HG03442 (cell line): ENCODE measurements around the gene IRAK1BP1.
A peak's percentile ranks its signal among the peaks of the same experiment; 100 is the strongest.
"Not testable (repeated sequence)": the region's sequence is repeated elsewhere in the genome, so short reads cannot be mapped to it uniquely, and the experiment has no call there.

Experiments used
- ATAC-seq: cut with Tn5 transposase; IDR thresholded peaks from one replicate; pipeline ENCODE4 v1.9.1; 2021; ENCODE audit warnings: mild to moderate bottlenecking, moderate library complexity; ENCODE audit not compliant: unreplicated experiment

Gene IRAK1BP1, protein sequence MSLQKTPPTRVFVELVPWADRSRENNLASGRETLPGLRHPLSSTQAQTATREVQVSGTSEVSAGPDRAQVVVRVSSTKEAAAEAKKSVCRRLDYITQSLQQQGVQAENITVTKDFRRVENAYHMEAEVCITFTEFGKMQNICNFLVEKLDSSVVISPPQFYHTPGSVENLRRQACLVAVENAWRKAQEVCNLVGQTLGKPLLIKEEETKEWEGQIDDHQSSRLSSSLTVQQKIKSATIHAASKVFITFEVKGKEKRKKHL

DNA sequence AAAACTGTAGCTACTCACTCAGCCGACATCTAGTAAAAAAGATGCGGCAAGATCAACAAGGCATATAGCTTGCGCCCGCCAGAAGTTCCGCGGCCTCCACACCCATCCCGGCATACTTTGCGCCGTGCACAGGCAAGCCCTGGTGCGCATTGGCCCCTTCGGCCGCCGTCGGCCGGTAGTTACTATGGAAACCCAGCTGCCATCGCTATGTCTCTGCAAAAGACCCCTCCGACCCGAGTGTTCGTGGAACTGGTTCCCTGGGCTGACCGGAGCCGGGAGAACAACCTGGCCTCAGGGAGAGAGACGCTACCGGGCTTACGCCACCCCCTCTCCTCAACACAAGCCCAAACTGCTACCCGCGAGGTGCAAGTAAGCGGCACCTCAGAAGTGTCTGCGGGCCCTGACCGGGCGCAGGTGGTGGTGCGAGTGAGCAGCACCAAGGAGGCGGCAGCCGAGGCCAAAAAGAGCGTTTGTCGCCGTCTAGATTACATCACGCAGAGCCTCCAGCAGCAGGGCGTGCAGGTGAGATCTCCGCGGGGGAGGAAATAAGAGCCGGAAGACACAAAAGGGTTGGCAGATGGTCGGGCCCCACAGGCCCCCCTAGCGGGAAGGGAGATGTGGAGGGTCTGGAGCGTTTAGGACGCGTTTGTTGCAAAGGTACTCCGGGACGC is at the start of gene IRAK1BP1:
Gene IRAK1BP1 (plus strand): TSS at position 182 of the 671 bp plus-strand sequence. CDS start 26 bp downstream, at position 208.
- peak; percentile 96 for ATAC-seq

DNA sequence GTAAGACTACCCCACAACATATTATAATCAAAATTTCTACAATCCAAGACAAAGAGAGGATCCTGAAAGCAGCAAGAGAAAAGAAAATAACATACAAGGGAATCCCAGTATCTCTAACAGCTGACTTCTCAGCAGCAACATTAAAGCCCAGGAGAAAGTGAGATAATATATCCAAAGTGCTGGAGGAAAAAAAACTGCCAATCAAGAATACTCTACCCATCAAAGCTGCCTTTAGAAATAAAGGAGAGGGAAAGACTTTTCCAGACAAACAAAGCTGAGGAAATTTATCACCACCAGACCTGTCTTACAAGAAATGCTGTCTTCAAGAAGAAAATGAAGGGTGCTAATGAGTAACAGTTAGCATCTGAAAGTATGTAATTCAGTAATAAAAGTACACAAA is 43.3 kb upstream of the IRAK1BP1 start:
- no peak for ATAC-seq

DNA sequence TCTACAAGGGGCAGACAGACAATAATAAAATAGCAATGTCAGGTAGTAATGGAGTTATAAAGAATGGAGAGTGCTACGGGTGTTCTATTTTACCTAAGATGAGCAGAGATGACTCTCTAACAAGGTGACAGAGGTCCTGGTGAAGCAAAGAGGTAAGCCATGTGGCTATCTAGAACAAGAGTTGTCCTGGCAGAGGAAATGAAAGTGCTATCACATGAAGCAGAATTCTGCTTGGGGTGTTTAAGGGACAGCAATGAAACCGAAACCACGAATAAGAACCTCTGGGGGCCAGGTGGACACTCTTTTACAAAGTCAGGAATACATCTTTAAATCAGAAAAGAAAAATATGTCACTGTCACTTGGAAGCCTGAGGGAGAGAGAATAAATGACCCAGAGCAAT is 37.9 kb upstream of the IRAK1BP1 start:
- ATAC-seq, result peak; percentile 52

DNA sequence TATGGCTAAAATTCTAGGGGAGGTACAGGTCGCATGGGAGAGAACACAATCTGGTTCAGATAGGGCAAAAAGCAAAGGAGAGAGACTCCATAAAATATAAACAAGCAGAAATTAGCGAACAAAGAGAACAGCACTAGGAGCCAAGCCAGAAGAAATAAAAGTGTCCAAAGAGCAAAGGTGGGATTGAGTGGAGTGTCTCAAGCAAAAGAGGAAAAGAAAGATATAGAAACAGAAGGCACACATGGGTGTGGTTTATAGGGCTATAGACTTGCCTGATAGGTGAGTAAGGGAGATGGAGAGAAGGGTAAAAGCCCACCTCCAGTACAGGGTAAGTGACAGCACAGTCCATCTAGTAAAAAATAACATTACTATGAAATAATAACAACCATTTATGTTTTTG is 36.5 kb upstream of the IRAK1BP1 start:
- ATAC-seq, result no peak

DNA sequence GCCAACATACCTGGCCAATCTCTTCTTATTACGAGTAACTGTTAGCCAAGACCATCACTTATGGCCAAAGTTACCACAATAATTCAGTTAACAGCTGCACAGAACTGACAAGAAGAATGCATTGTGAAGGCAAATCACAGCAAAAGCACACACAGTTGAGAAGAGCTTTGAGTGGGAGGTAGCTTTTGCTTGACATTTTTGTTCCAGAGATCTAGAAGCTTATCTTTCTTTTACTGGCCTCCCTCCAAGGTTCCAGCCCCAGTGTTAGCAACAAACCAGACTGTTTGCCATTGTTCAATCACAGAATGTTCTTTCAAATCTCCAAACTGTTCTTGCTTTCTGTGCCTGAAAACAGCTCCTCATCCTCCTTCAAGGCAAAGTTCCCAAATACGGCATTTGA is 35.9 kb upstream of the IRAK1BP1 start:
- ATAC-seq, result no peak

DNA sequence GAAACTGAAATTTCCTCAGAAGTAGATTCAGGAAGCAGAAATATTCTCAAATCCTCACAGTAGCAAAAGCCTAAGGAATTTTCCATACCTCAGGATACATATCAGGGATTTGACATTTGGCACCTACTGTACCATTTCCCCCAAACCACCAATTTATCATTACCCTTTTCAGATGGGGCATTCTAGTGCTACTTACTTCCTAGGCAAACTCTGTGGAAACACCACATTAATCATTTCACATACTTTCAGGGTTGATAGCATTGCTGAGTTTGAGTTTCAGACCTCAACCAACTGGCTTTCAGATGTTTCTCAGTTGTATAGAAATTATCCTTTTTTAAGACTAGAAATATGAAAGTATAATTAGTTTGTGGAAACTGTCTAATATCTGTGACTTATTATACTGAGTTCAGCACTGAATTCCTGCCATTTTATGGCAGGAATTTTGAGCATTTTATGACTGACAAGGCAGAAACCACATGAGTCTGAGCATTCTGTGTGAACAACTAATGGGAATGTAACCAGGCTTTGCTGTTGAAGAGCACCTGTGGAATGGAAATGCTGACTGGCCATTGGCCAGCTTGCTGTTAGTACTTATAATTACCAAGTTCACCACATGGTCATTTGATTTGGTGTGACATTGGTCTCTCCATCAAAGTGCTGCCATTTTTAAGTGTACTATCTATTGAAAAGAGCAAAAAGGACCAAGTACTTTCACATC is 35.1 kb upstream of the IRAK1BP1 start:
- no peak for ATAC-seq

DNA sequence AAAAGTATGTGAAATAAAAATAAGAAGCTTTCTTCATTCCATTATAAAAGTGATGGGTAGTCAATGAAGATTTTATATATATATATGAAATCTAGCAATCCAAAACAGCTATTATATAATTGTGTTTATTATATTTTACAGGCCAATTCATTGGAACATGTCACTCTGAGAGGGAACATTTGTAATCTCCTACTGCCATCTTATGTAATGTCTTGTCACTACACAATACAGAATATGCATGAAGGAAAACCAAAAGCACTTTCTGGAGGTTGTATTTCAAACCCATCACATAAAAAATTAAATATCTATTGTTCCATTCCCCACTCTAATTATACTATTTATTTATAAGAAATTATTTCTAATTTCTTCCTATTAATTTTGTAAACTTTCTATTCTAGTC is 31.5 kb upstream of the IRAK1BP1 start:
- no peak for ATAC-seq

DNA sequence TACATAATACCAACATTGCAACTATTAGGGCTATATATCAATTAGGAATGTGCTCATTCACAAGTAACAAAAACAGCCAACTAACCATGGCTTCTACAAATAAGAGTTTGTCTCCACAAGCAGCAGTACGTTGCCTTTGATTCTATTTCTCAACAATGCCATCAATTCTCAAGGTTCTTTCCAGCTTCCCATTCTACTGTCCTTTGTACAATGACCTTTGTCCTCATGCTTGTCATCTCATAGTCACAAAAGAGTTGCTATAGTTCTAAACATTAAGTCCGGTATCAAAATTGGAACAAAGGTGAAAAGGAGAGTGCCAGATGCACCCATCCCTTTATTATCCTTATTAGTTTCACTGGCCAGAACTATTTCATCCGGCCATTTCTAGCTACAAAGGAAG is 30.8 kb upstream of the IRAK1BP1 start:
- ATAC-seq, result no peak

DNA sequence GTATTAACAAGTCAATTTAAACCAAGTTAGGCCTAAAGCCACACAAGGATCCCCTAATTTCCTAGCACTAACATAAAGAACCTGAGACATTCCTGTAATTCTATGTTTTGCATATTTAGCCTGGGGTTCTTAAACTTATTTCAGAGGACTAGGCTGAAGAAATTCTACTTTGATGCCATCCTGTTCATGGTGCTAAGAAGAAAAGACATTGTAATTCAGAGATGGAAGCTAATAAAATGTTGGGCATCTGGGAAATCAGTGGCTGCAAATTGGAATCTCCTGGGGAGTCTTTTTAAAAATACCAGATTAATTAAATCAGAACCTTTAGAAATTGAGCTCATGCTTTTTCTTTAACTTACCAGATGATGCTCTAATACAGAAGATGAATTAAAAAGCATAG is 26.2 kb upstream of the IRAK1BP1 start:
- no peak for ATAC-seq

DNA sequence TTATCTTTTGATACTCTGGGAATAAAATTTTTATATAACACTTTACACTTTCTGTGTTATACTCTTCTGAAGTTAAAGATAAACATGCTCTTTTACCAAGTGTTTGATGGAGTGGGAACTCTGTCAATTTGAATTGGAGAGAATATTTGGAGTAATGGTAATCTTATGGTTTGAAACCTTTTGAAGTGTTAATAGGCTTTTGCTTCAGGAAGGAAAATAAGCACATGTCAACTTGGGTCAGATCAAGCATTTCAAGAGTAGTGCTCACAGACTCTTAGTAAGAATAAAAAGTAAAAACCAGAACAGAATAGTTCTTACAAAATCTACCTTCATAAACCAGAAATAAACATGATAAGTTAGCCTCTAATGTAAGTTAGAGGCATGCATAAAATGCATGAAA is 24.4 kb upstream of the IRAK1BP1 start:
- no peak for ATAC-seq

DNA sequence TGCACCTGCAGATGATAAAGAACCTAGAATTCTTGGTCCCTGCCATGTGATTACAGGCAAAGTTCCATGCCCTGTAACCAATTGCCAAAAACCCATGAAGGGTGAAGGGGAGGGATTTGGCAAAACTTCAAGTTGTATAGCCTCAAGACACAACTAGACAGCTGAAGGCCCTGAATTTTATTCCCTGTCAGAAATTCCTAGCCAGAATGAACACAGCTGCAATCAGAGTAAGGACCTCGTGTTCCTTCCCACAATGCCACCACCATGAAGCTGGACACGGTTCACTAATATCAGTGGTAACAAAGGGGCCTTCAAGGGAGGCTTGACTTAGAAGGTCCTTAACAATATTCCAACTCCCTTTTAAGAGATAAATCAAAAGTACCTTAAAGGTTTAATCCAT is 22.5 kb upstream of the IRAK1BP1 start:
- ATAC-seq, result no peak

DNA sequence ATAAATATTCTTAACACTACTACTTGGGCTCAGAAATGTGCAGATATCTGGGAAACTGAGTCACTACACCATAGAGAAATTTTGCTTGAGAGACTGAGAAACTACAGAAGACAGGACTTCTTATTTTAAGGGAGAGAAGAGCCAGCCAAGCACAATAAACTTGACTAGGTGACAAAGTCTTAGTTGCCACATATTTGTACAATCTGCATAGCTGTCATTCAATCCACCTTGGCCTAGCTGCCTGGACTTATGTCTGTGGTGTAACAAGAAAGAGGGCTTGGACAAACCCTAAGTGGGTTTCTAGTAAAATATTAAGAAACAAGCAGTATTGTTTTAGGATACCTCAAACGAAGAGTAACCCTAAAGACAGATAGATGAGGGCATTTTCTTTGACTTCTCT is 21.8 kb upstream of the IRAK1BP1 start:
- no peak for ATAC-seq

DNA sequence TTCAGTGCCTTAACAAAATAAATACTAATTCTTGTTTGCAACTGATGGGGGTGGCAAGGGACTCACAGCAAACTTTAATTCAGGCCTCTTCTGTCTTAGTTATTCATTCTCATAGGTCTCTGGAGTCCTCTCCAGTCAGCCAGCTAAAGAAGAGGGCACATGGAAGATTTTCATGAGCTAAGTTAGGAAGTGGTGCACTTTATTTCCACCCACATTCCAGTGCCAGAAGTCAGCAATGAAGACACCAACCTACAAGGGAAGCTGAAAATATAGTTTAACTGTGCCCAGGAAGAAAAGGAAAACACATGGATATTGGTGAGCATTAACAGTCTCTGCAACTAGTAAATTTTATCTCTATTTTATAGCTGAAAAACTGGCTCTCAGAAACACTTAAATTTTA is 16.7 kb upstream of the IRAK1BP1 start:
- no peak for ATAC-seq

DNA sequence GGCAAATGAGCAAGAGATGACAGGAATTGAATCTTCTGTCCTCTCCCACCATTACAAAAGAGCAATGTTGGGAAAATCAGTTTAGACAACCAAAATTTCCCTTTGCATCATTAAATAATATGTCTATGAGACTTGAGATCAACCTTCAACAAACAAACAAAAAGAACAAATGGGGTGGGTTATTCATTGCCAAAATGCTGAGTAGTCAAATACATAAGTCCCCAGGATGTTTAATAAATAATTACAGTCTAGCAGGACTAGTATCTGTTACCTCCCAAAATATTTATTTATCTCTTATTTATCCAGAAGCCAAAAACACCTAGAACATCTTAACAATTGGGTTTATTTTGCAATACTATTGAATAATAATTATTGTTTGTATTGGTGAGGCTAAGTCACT is 16.2 kb upstream of the IRAK1BP1 start:
- no peak for ATAC-seq

DNA sequence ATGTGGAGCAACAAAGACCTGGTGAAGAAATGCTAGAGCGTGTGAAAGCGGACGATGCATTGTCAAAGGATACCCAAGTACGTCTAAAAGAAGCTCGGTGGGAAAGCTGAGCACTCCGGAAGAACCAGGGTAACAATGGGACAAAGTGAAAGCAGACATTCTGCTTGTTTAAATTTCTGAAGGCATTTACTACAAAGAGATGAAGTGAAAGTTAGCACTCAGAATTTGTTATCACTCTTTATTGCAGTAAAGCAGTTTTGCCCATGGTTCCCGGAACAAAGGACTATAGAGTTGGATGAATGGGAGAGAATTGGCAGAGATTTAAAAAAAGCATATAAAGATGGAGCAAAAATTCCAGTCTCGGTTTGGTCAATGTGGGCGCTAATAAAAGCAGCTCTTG is 12.8 kb upstream of the IRAK1BP1 start:
- ATAC-seq, result no peak

DNA sequence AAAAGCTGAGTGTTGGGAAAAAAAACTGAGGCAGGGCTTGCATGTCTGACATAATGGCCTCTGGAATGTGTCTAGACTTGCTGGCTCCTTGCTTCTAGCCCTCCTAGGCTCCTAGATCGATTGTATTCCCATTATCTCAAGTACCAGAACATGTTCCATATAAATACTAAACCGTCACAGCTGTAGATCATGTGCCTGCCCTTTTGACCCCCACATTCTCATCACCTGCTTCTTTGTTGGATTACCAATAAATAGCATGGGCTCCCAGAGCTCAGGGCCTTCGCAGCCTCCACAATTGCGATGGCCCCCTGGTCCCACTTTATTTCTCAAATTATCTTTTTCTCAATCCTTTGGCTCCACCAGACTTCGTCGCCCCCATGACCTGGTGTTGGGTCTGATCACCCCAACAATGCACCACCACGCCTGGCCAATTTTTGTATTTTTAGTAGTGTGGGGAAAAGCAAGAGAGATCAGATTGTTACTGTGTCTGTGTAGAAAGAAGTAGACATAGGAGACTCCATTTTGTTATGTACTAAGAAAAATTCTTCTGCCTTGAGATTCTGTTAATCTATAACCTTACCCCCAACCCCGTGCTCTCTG is 8.9 kb upstream of the IRAK1BP1 start:
- ATAC-seq, result not testable (repeated sequence)

DNA sequence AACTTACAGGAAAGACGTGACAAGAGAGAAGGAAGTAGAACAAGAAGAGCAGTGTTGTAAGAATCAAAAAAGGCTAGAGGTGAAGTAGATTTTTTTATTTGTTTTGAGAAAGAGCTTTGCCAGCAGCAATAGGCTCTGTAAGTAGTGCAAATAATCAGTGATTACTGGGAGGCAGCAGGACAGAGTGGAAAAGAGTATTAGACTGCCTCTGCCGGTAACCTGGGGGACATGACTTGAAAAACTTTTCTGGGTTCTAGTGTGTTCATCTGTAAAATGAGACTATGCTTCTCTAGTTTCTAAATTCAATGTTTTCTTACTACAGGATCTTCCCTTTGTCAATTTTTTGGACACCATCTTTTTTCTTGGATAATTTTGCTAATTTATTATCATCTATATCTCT is 5.8 kb upstream of the IRAK1BP1 start:
- no peak for ATAC-seq

DNA sequence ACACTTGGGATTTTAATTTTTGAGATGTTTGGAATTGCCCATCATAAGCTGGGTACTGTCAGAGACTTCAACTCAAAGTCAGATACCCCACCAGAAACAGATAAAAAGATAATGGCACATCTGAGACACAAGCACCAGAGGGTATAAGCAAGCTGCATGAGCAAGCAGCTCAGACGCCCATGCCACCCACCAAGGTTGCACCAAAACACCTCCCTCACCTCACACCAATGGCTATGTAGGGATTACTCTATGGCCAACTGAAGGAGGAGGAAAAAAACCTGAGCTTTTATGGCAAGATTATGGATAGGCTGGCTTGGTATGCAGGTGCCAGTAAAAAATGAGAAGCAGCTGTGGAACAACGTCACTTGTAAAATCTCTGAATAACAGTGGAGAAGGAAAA is 3.8 kb upstream of the IRAK1BP1 start:
- no peak for ATAC-seq

DNA sequence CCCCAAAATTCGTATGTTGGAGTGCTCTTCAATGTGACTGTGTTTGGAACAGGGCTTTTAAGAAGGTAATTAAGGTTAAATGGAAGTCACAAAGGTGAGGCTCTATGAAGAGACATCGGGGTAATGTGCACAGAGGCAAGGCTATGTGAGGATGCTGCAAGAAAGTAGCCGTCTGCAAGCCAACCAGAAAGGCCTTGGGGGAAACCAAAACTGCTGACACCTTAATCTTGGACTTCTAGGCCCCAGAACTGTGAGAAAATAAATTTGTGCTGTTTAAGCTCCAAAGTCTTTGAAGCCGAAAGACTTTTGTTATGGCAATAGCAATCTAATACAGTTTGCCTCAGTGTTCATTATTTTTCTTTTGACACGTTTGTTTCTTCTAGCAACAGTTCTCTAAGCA is 2.4 kb upstream of the IRAK1BP1 start:
- ATAC-seq, result no peak

DNA sequence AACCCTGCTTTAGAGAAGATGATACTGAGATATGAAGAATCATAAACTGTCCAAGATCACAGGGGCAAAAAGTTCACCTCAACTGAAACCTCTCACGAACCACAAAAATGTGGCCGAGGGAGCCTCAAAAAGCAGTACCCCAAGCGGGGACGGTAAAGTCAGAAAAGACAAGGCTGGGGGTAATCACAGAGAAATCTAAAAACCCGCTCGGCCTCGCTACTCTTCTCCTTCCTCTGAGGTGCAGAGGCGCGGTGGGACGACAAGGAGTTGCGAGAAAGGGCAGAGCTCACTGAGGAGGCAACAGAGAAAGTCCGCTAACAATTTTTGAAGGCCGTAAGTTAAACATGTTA is 356 bp upstream of the IRAK1BP1 start:
- peak; percentile 27 for ATAC-seq

DNA sequence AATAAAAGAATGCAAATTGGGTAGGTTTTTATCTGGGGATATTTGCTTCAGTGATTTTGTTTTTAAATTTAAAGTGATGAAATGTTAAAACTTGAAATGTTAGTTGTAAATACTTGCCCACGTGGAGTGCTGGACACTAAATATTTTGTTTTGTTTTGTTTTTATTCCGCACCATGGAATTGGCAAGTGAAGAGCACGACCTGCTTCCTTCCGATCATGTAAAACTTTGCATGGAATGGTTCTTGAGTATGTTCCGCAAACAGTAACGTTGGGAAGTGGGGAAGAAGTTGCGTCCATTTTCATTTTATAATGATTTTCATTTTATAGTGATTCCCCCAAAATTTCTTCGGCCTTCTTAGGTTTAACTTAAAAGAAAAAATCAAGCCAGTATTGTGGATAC is 765 bp downstream of the IRAK1BP1 start:
- ATAC-seq, result no peak

DNA sequence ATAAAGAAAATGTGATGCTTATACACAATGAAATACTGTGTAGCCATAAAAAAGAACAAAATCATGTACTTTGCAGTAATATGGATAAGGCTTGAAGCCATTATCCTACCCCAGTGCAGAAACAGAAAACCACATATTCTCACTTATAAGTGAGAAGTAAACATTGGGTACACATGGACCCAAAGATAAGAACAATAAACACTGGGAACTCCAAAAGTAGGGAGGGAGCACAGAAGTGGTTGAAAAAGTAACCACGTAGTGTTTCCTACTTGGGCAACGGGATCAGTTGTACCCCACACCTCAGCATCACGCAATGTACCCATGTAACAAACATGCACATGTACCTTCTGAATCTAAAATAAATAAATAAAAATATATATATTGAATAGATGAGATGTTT is 8.2 kb downstream of the IRAK1BP1 start:
- ATAC-seq, result no peak
